ENCODE measurements around the gene FAXDC2. TPM values are rescaled to one million over a fixed set of nuclear protein-coding genes. Genes with fewer than 3 reads are reported as not detected.

Gene FAXDC2
- total and polyA plus RNA-seq, 2 of the 13 experiments (the other 11 are each of a cell fraction or from before 2014, with no cell fraction given), result 4.7 to 58.8 TPM

DNA sequence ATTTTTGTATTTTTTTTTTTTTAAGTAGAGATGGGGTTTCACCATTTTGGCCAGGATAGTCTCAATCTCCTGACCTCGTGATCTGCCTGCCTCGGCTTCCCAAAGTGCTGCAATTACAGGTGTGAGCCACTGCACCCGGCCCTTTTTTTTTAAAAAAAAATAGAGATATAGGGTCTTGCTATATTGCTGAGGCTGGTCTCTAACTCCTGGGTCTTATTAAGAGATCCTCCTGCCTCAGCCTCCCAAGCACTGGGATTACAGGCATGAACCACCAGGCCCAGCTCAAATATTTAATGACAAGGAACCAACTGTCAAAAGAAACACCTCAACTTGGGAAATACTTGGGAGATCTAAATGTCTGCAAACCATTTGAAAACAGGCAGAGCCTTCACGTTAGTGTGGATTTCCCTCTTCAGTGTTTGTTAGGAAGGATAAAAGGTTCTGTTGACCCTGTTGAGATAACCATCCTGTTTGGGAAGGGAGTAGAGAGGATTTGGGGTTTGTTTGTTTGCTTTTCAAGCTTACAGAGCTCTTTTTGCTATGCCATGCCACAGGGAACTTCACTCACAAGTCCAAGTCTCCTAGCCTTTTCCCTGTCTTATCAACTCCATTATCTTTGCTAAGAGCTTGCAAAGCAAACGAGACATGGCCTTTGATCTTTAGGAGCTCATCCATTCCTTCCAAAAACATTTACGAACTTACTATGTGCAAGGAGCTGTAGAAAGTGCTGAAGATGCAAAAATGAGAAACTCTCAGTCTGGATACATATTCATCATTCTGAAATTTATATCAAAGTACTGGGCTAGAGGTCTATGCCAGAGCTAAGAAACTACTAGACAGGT lies 7.5 kb downstream of the FAXDC2 start (continued):
- TF ChIP-seq, protein P1, sequence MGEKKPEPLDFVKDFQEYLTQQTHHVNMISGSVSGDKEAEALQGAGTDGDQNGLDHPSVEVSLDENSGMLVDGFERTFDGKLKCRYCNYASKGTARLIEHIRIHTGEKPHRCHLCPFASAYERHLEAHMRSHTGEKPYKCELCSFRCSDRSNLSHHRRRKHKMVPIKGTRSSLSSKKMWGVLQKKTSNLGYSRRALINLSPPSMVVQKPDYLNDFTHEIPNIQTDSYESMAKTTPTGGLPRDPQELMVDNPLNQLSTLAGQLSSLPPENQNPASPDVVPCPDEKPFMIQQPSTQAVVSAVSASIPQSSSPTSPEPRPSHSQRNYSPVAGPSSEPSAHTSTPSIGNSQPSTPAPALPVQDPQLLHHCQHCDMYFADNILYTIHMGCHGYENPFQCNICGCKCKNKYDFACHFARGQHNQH (CRISPR knock-in tag; IDR thresholded peaks at IDR 0.05), result peak; percentile 89
- TF ChIP-seq ZNF724P (CRISPR knock-in tag; IDR thresholded peaks at IDR 0.05; ENCODE audit: borderline replicate concordance) (no peak), DDIT3 (CRISPR knock-in tag; IDR thresholded peaks at IDR 0.05) (no peak), PHF20 (CRISPR knock-in tag; IDR thresholded peaks at IDR 0.05) (no peak; the same call in 1 of the 2 replicates), ZNF773 (CRISPR knock-in tag; IDR thresholded peaks at IDR 0.05; ENCODE audit: borderline replicate concordance) (no peak), GABPB1 (CRISPR knock-in tag; IDR thresholded peaks at IDR 0.05) (no peak), ZNF414 (CRISPR knock-in tag; IDR thresholded peaks at IDR 0.05) (no peak), ZNF614 (CRISPR knock-in tag; IDR thresholded peaks at IDR 0.05; ENCODE audit: borderline replicate concordance) (peak; percentile 78), ZNF329 (CRISPR knock-in tag; IDR thresholded peaks at IDR 0.05; ENCODE audit: low read depth) (no peak), RBM39 (IDR thresholded peaks at IDR 0.05; ENCODE audit: low read depth, low read length, poor library complexity, severe bottlenecking) (no peak), JDP2 (CRISPR knock-in tag; IDR thresholded peaks at IDR 0.05; ENCODE audit: borderline replicate concordance) (no peak; the same call in 1 of the 2 replicates), ZSCAN22 (CRISPR knock-in tag; IDR thresholded peaks at IDR 0.05) (no peak), ELF1 (CRISPR knock-in tag; IDR thresholded peaks at IDR 0.05) (no peak; the same call in 1 of the 2 replicates), REXO4 (CRISPR knock-in tag; IDR thresholded peaks at IDR 0.05; ENCODE audit: borderline replicate concordance) (no peak), RXRB (CRISPR knock-in tag; IDR thresholded peaks at IDR 0.05; ENCODE audit: borderline replicate concordance) (peak; percentile 91), ZNF607 (CRISPR knock-in tag; IDR thresholded peaks at IDR 0.05; ENCODE audit: borderline replicate concordance) (peak; percentile 28; the same call in 1 of the 2 replicates), ZNF761 (CRISPR knock-in tag; conservative IDR thresholded peaks at IDR 0.05) (no peak), SAP130 (CRISPR knock-in tag; IDR thresholded peaks at IDR 0.05; ENCODE audit: low read depth) (peak; percentile 89), ZNF564 (CRISPR knock-in tag; IDR thresholded peaks at IDR 0.05) (0 out of 2 replicates have a peak, but pooled peaks have one; percentile 58), ZNF260 (CRISPR knock-in tag; IDR thresholded peaks at IDR 0.05; ENCODE audit: borderline replicate concordance, low read depth) (no peak)
- TF ChIP-seq, protein P2, sequence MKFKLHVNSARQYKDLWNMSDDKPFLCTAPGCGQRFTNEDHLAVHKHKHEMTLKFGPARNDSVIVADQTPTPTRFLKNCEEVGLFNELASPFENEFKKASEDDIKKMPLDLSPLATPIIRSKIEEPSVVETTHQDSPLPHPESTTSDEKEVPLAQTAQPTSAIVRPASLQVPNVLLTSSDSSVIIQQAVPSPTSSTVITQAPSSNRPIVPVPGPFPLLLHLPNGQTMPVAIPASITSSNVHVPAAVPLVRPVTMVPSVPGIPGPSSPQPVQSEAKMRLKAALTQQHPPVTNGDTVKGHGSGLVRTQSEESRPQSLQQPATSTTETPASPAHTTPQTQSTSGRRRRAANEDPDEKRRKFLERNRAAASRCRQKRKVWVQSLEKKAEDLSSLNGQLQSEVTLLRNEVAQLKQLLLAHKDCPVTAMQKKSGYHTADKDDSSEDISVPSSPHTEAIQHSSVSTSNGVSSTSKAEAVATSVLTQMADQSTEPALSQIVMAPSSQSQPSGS (CRISPR knock-in tag; IDR thresholded peaks at IDR 0.05), result peak; percentile 71
- TF ChIP-seq, protein P3, sequence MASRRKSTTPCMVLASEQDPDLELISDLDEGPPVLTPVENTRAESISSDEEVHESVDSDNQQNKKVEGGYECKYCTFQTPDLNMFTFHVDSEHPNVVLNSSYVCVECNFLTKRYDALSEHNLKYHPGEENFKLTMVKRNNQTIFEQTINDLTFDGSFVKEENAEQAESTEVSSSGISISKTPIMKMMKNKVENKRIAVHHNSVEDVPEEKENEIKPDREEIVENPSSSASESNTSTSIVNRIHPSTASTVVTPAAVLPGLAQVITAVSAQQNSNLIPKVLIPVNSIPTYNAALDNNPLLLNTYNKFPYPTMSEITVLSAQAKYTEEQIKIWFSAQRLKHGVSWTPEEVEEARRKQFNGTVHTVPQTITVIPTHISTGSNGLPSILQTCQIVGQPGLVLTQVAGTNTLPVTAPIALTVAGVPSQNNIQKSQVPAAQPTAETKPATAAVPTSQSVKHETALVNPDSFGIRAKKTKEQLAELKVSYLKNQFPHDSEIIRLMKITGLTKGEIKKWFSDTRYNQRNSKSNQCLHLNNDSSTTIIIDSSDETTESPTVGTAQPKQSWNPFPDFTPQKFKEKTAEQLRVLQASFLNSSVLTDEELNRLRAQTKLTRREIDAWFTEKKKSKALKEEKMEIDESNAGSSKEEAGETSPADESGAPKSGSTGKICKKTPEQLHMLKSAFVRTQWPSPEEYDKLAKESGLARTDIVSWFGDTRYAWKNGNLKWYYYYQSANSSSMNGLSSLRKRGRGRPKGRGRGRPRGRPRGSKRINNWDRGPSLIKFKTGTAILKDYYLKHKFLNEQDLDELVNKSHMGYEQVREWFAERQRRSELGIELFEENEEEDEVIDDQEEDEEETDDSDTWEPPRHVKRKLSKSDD (CRISPR knock-in tag; IDR thresholded peaks at IDR 0.05; ENCODE audit: low read depth), result no peak

All from HepG2 (cell line).